Spleen (tissue), 11 donors: ENCODE measurements around the gene ANO7. TPM values are rescaled to one million over a fixed set of nuclear protein-coding genes. Genes with fewer than 3 reads are reported as not detected.

ENCODE experiments used
- DNase-seq: peaks from one replicate; pipeline ENCODE4 v3.0.0-alpha.2; 2020
- H3K27ac ChIP-seq, 8 donors: fragments of 200-600 bp; sonication (generic) in 7 of 8; 1 replicate in 4 of 8; 2 replicates in 4 of 8; pipeline versions ENCODE4 v1.5.0 to v1.8.0; 2016 to 2021; ENCODE audit warnings: inconsistent platforms in 4 of 8, mild to moderate bottlenecking in 4 of 8, moderate library complexity in 1 of 8
- H3K27me3 ChIP-seq, 7 donors: fragments of 200-600 bp; sonication (generic) in 6 of 7; replicated peaks in 1 of 7; 1 replicate in 4 of 7; 2 replicates in 3 of 7; pipeline versions ENCODE4 v1.5.0 to v1.8.0; 2016 to 2021; ENCODE audit warnings: inconsistent platforms in 3 of 7, mild to moderate bottlenecking in 1 of 7
- H3K36me3 ChIP-seq, 6 donors: fragments of 200-600 bp; sonication (generic) in 5 of 6; 1 replicate in 4 of 6; 2 replicates in 2 of 6; pipeline versions ENCODE4 v1.5.0 to v1.8.0; 2016 to 2021; ENCODE audit warnings: inconsistent platforms in 2 of 6
- H3K4me1 ChIP-seq, 6 donors: fragments of 200-600 bp; sonication (generic) in 5 of 6; 1 replicate in 3 of 6; 2 replicates in 3 of 6; pipeline versions ENCODE4 v1.5.0 to v1.8.0; 2016 to 2021; ENCODE audit warnings: inconsistent platforms in 3 of 6
- H3K4me3 ChIP-seq, 8 donors: fragments of 200-600 bp; sonication (generic) in 7 of 8; 1 replicate in 4 of 8; 2 replicates in 4 of 8; pipeline versions ENCODE4 v1.5.0 to v1.8.0; 2016 to 2021; ENCODE audit warnings: inconsistent platforms in 4 of 8, mild to moderate bottlenecking in 4 of 8, moderate library complexity in 2 of 8
- H3K9me3 ChIP-seq, 8 donors: fragments of 200-600 bp; sonication (generic) in 7 of 8; 1 replicate in 4 of 8; 2 replicates in 4 of 8; pipeline versions ENCODE4 v1.5.0 to v1.8.0; 2016 to 2021; ENCODE audit warnings: inconsistent platforms in 4 of 8
- POLR2A ChIP-seq, 3 donors: fragments of 450-650 bp; IDR thresholded peaks; one replicate each; pipeline ENCODE4 v1.5.1; 2017; ENCODE audit warnings: antibody characterized with exemption in 3 of 3, mild to moderate bottlenecking in 1 of 3
- POLR2AphosphoS5 ChIP-seq, 3 donors: sonication (generic); formaldehyde crosslinking; IDR thresholded peaks; one replicate each; pipeline ENCODE4 v1.5.1; 2017; ENCODE audit warnings: antibody characterized with exemption in 3 of 3
- WGBS, 5 donors: extraction: QIAGEN DNeasy Blood & Tissue Kit in 3 of 5; methylation state at CpG; one replicate each; pipeline versions ENCODE4 v1.1.5 to v1.1.7; 2013 to 2018; 5-methylcytosine and 5-hydroxymethylcytosine counted together
- intact Hi-C: fragments of 100-400 bp; cut with DNase I; formaldehyde crosslinking; loops from one replicate; pipeline ENCODE4 v1.15.0; 2023; ENCODE audit warnings: low total_unique reads
- polyA plus RNA-seq, 3 donors: library from polyadenylated mRNA; stranded (reverse); fragments of 200-250 nt; gene quantifications; one replicate each; pipeline ENCODE4 v1.2.1, GENCODE V29; 2013
- total RNA-seq, 7 donors: library from RNA; depleted of rRNA in 3 of 7; stranded (reverse); fragments of >200 nt in 3 of 7; fragmentation: NEBNext Ultra II Directional in 4 of 7; extraction: Animal tissue kit (Norgen Biotek cat#: 25700) in 4 of 7; gene quantifications; one replicate each; pipeline versions ENCODE4 v1.1.0 to v1.2.1, GENCODE V29; 2016 to 2021
- TF ChIP-seq, protein P1 (sequence below), 11 experiments: fragments of 200-600 bp in 7 of 11; fragments of 450-650 bp in 4 of 11; sonication (generic) in 4 of 11; IDR thresholded peaks in 8 of 11; conservative IDR thresholded peaks in 3 of 11; 1 replicate in 7 of 11; 2 replicates in 4 of 11; pipeline versions ENCODE4 v1.4.0 to v1.8.0; 2016 to 2021; ENCODE audit warnings: antibody characterized with exemption in 11 of 11, inconsistent platforms in 4 of 11, mild to moderate bottlenecking in 1 of 11
- donor health status: healthy with polysubstance abuse.
- donor health status: DM: no; HTN: no; CAD: no; lungs with moderate emphysema.
- donor health status: DM: no; HTN: no; CAD: no.
- donor health status: Bipolar disorder and iron deficiency.
- donor health status: healthy.
- donor health status: DM: no; HTN: no; CAD: no.
- donor health status: DM: yes; HTN: yes; CAD: no.

ANO7 gene
- total and polyA plus RNA-seq, 10 donors, result 0.46 to 3.5 (median 2.4) TPM

GRCh38 chr2:241218131-241219029 is 29.9 kb downstream of the ANO7 start:
- peak; percentile 92 for DNase-seq
- TF ChIP-seq POLR2A (IDR thresholded peaks at IDR 0.05) (no peak), POLR2AphosphoS5 (IDR thresholded peaks at IDR 0.05) (peak in 2 of 3 donors; percentile 28 to 63)
- TF ChIP-seq, protein P1, sequence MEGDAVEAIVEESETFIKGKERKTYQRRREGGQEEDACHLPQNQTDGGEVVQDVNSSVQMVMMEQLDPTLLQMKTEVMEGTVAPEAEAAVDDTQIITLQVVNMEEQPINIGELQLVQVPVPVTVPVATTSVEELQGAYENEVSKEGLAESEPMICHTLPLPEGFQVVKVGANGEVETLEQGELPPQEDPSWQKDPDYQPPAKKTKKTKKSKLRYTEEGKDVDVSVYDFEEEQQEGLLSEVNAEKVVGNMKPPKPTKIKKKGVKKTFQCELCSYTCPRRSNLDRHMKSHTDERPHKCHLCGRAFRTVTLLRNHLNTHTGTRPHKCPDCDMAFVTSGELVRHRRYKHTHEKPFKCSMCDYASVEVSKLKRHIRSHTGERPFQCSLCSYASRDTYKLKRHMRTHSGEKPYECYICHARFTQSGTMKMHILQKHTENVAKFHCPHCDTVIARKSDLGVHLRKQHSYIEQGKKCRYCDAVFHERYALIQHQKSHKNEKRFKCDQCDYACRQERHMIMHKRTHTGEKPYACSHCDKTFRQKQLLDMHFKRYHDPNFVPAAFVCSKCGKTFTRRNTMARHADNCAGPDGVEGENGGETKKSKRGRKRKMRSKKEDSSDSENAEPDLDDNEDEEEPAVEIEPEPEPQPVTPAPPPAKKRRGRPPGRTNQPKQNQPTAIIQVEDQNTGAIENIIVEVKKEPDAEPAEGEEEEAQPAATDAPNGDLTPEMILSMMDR (IDR thresholded peaks at IDR 0.05 in 8 of 11, conservative IDR thresholded peaks at IDR 0.05 in 3 of 11), result peak in 4 of 11 experiments; percentile 14 to 39 (median 28)
- peak overlapping the region in 7 of 8 donors; percentile 20 to 77 (median 61) for H3K27ac ChIP-seq

DNA sequence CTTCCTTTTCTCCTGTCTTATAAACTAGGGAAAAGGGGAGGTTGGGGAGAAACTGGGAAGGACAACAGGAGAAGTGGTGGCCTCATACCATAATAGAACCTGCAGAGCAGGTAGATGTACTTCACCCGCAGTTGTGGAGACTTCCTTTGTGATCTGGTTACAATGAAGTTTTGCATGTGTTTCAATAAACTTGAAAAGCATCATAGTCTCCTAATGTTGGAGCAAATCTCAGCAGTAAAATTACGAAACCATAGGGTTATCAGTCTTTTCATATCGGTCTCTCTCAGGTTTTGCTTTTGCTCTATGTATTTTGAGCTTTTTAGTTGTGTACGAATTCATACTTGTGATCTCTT is 30.5 kb downstream of the ANO7 start:
- H3K36me3 ChIP-seq, result no peaks in the 10 kb centered on the region
- no peaks in the 10 kb centered on the region for H3K9me3 ChIP-seq
- WGBS, 5 donors, result 49 to 61% (median 51%) methylated on average over 4 of the region's 4 CpGs
- TF ChIP-seq POLR2A (IDR thresholded peaks at IDR 0.05) (no peak), POLR2AphosphoS5 (IDR thresholded peaks at IDR 0.05) (no peak)
- TF ChIP-seq, protein P1 (IDR thresholded peaks at IDR 0.05 in 8 of 11, conservative IDR thresholded peaks at IDR 0.05 in 3 of 11), result no peak
- intact Hi-C loops, result no loop called here
- H3K4me3 ChIP-seq, result peak overlapping the region in 4 of 8 donors; percentile 49 to 84 (median 62)
- no peak overlapping the region for H3K27ac ChIP-seq
- H3K4me1 ChIP-seq, result peaks cover 3 to 38% (median 29%) of the 10 kb centered on the region in 6 donors
- no peak for DNase-seq
- H3K27me3 ChIP-seq, result peaks cover 0 to 15% (median 0%) of the 10 kb centered on the region in 7 donors

More at GRCh38 chr2:241218131-241219029, 29.9 kb downstream of the ANO7 start:
- 1% methylated on average over 27 to 83 of the region's 83 CpGs for WGBS, 5 donors
- intact Hi-C loops, result no loop called here
- no peaks in the 10 kb centered on the region for H3K36me3 ChIP-seq
- H3K27me3 ChIP-seq, result peaks cover 0 to 15% (median 0%) of the 10 kb centered on the region in 7 donors
- peaks cover 3 to 33% (median 23%) of the 10 kb centered on the region in 6 donors for H3K4me1 ChIP-seq
- H3K4me3 ChIP-seq, result peak overlapping the region; percentile 27 to 84 (median 51)
- no peaks in the 10 kb centered on the region for H3K9me3 ChIP-seq

DNA sequence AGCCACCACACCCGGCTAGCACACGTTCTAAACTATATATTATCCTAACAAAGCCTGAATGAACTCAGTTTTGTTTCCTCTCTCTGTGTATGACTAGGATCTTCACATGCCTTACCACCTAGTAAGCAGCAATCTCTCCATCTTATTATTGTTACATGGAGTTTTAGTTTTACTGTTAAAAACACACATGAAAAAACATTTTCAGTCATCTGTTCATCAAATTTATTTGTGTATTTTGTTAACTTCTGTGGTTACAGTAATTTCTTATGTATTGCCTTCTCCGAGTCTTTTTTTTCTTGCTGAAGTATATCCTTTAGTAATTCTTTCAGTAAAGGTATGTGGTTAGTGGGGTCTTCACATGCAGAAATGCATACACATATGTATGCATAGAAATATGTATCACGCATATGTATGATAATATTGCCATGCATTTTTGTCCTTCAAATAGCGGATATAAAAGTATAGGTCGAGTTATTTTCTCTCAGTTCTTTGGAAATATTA is 31.4 kb downstream of the ANO7 start:
- no peak overlapping the region for H3K27ac ChIP-seq
- intact Hi-C loops, result no loop called here
- no peak for DNase-seq
- no peak for TF ChIP-seq POLR2AphosphoS5 (IDR thresholded peaks at IDR 0.05)
- TF ChIP-seq POLR2A (IDR thresholded peaks at IDR 0.05), result no peak
- TF ChIP-seq, protein P1 (IDR thresholded peaks at IDR 0.05 in 8 of 11, conservative IDR thresholded peaks at IDR 0.05 in 3 of 11), result no peak
- WGBS, 5 donors, result 84 to 96% (median 92%) methylated on average over 6 of the region's 6 CpGs
- H3K36me3 ChIP-seq, result no peaks in the 10 kb centered on the region
- H3K27me3 ChIP-seq, result peaks cover 0 to 15% (median 0%) of the 10 kb centered on the region in 7 donors
- H3K4me3 ChIP-seq, result no peak overlapping the region
- peaks cover 3 to 46% (median 36%) of the 10 kb centered on the region in 6 donors for H3K4me1 ChIP-seq
- no peaks in the 10 kb centered on the region for H3K9me3 ChIP-seq
